Muscle of leg (tissue), 11 donors: ENCODE results near the gene SMIM43. TPM values are rescaled to one million over a fixed set of nuclear protein-coding genes. Genes with fewer than 3 reads are reported as not detected.

Source experiments
- DNase-seq: peaks from one replicate; pipeline ENCODE4 v3.0.0; 2013
- H3K27ac ChIP-seq: one replicate; pipeline ENCODE4 v1.5.1; 2013; ENCODE audit warnings: mild to moderate bottlenecking, low read length, control low read depth
- H3K27me3 ChIP-seq: one replicate; pipeline ENCODE4 v1.6.1; 2013; ENCODE audit warnings: low read length; ENCODE audit not compliant: control insufficient read depth, insufficient read depth
- H3K36me3 ChIP-seq: one replicate; pipeline ENCODE4 v1.6.1; 2013; ENCODE audit warnings: low read length; ENCODE audit not compliant: control insufficient read depth, insufficient read depth
- H3K4me1 ChIP-seq: one replicate; pipeline ENCODE4 v1.6.1; 2013; ENCODE audit warnings: low read length; ENCODE audit not compliant: control insufficient read depth, insufficient read depth
- H3K4me3 ChIP-seq: one replicate; pipeline ENCODE4 v1.5.1; 2013; ENCODE audit warnings: low read length, control low read depth
- H3K9me3 ChIP-seq: replicated peaks from 2 replicates; pipeline ENCODE4 v1.6.1; 2013; ENCODE audit warnings: low read depth, low read length; ENCODE audit not compliant: control insufficient read depth
- WGBS: methylation state at CpG from one replicate; pipeline ENCODE4 v1.1.5; 2013; ENCODE audit warnings: missing lambda C conversion rate; ENCODE audit not compliant: insufficient coverage; 5-methylcytosine and 5-hydroxymethylcytosine counted together
- polyA plus RNA-seq, 8 donors: library from polyadenylated mRNA; unstranded; fragments of 120-200 nt; gene quantifications; one replicate each; pipeline versions ENCODE4 v1.2.1 to v1.2.3, GENCODE V29; 2013; ENCODE audit warnings: inconsistent platforms in 1 of 8, low replicate concordance in 1 of 8; ENCODE audit not compliant: insufficient read length in 8 of 8, insufficient read depth in 1 of 8
- total RNA-seq: library from RNA; stranded (reverse); fragments of 120-200 nt; gene quantifications from one replicate; pipeline ENCODE4 v1.2.4, GENCODE V29; 2013

The SMIM43 gene
- total and polyA plus RNA-seq, 9 donors: 0.66 to 2.7 (median 1.9) TPM

DNA sequence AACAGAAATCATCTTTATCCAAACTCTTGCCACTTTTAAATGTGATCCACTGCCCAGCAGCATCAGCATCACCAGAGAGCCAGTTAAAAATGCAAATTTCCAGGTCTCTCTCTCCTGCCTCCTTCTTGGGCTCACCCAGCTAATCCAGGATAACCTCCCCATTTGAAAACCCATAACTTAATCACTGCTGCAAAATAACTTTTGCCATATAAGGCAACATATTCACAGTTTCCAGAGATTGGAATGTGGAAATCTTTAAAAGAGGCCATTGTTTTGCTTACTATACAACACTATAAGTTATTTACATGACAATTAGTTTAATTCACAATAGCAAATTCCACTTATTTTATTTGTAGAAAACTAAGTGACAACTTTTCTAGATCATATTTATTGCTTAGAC is 31.3 kb upstream of the SMIM43 start:
- Histone ChIP-seq H3K4me1 (peaks cover 5% of the 10 kb centered on the region), H3K27me3 (peaks cover 2% of the 10 kb centered on the region), H3K9me3 (no peaks in the 10 kb centered on the region), H3K27ac (no peak overlapping the region), H3K36me3 (no peaks in the 10 kb centered on the region), H3K4me3 (no peak overlapping the region)
- no peak for DNase-seq

DNA sequence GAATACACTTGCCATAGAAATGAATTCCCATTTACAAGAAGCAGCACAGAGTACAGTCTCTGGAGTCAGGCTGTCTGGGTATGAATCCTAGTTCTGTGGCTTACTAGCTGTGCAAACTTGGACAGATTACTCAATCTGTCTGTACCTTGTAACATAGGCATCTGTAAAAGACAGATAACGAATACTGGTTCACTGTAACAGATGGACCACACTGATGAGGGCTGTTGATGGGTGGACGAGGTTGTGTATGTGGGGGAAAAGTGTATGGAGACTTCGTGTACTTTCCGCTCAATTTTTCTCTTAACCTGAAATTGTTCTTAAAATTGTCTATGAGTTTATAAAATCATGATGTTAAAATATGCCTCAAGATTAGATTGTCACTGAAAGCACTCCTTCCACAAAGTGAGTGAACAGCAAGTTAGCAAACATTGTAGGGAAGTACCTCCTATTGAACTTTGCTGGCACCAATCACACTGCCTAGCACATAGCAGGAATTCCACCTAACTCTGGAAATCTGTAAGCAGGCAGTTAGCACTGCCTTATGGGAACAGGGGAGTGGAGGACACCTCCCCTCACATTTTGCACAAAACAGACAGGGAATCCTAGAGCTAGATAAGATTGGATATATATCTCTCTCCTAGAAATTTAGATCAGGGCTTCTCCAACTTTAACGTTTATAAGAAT is 29.7 kb upstream of the SMIM43 start:
- 80% methylated on average over 1 of the region's 5 CpGs for WGBS
- Histone ChIP-seq H3K27ac (no peak overlapping the region), H3K4me1 (no peaks in the 10 kb centered on the region), H3K27me3 (peaks cover 2% of the 10 kb centered on the region), H3K36me3 (no peaks in the 10 kb centered on the region), H3K9me3 (no peaks in the 10 kb centered on the region), H3K4me3 (no peak overlapping the region)
- no peak for DNase-seq

GRCh38 chr4:121792966-121793365 is 28.0 kb upstream of the SMIM43 start:
- WGBS: 91% methylated on average over 1 of the region's 2 CpGs

DNA sequence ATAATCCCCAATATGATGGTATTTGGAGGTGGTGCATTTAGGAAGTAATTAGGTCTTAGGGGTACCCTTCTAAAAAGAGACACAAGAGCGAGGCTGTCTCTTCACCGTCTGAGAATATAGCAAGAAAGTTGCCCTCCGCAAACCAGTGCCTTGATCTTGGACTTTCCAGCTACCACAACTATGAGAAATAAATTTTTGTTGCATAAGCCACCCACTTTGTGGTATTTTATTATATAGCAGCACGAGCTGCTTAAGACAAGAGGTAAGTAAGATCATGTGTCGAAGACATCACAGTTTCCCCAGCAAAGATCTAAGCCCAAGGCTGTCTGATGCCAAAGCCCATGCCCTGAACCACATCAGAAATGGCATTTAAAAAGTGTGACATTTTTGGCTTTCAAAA is 26.5 kb upstream of the SMIM43 start:
- no peaks in the 10 kb centered on the region for H3K36me3 ChIP-seq
- H3K27ac ChIP-seq: no peak overlapping the region
- H3K9me3 ChIP-seq: no peaks in the 10 kb centered on the region
- peaks cover 2% of the 10 kb centered on the region for H3K27me3 ChIP-seq
- no peak overlapping the region for H3K4me3 ChIP-seq
- H3K4me1 ChIP-seq: no peaks in the 10 kb centered on the region
- WGBS: no CpG with 5 or more reads among the region's 5 CpGs
- no peak for DNase-seq

More at GRCh38 chr4:121792966-121793365, 28.0 kb upstream of the SMIM43 start:
- Histone ChIP-seq H3K4me3 (no peak overlapping the region), H3K4me1 (no peaks in the 10 kb centered on the region), H3K36me3 (no peaks in the 10 kb centered on the region), H3K27ac (no peak overlapping the region), H3K9me3 (no peaks in the 10 kb centered on the region), H3K27me3 (peaks cover 2% of the 10 kb centered on the region)
- DNase-seq: no peak

DNA sequence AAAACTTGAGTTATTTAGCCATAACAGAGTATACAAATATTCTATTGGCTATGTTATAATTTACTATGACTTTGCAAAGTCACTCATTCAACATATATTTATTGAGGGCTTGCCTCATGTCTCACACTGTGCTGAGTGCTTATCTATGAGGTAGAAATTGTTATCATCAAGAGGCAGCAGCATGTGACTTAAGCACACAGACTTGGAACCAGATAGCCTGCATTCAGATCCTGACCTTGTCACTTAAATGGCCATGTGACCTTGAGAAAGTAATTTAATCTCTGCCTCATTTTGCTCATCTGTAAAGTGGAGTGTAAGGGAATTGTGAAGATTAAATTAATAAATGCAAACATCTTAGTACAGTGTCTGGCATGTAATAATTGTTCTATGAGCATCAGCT is 26.0 kb upstream of the SMIM43 start:
- H3K27me3 ChIP-seq: peaks cover 2% of the 10 kb centered on the region
- no peaks in the 10 kb centered on the region for H3K9me3 ChIP-seq
- H3K27ac ChIP-seq: no peak overlapping the region
- no peaks in the 10 kb centered on the region for H3K4me1 ChIP-seq
- no peak overlapping the region for H3K4me3 ChIP-seq
- H3K36me3 ChIP-seq: no peaks in the 10 kb centered on the region
- no peak for DNase-seq

- no peak for DNase-seq
- Histone ChIP-seq H3K36me3 (no peaks in the 10 kb centered on the region), H3K27ac (no peak overlapping the region), H3K4me3 (no peak overlapping the region), H3K4me1 (peaks cover 2% of the 10 kb centered on the region), H3K27me3 (peaks cover 2% of the 10 kb centered on the region), H3K9me3 (no peaks in the 10 kb centered on the region)
- no CpG with 5 or more reads among the region's 3 CpGs for WGBS
Observed at GRCh38 chr4:121789960-121790829, 25.2 kb upstream of the SMIM43 start.

DNA sequence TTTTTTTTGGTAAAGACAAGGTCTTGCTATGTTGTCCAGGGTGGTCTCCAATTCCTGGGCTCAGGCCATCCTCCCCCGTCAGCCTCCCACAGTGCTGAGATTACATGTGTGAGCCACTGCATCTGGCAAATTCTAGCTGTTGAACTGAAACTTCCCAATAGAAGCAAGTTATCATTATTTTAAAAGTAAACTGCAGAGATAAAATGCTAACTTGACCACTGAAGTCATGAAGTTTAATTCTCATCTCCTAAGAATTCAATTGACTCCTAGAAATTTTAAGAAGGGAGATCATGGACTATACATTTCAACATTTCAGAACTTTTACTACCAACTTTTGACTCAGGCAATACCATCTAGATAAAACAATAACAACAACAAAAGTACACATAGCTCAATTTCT is 24.5 kb upstream of the SMIM43 start:
- Histone ChIP-seq H3K4me3 (no peak overlapping the region), H3K27me3 (no peaks in the 10 kb centered on the region), H3K9me3 (no peaks in the 10 kb centered on the region), H3K4me1 (peaks cover 4% of the 10 kb centered on the region), H3K27ac (no peak overlapping the region), H3K36me3 (no peaks in the 10 kb centered on the region)
- no CpG with 5 or more reads among the region's 1 CpG for WGBS
- DNase-seq: no peak

GRCh38 chr4:121788896-121789295 is 23.9 kb upstream of the SMIM43 start:
- no peaks in the 10 kb centered on the region for H3K27me3 ChIP-seq
- no peak for DNase-seq
- no peak overlapping the region for H3K27ac ChIP-seq
- no peaks in the 10 kb centered on the region for H3K36me3 ChIP-seq
- peaks cover 4% of the 10 kb centered on the region for H3K4me1 ChIP-seq
- WGBS: no CpG with 5 or more reads among the region's 2 CpGs
- no peak overlapping the region for H3K4me3 ChIP-seq
- H3K9me3 ChIP-seq: peaks cover 2% of the 10 kb centered on the region

GRCh38 chr4:121786221-121786620 is 21.3 kb upstream of the SMIM43 start:
- DNase-seq: no peak
- Histone ChIP-seq H3K27ac (no peak overlapping the region), H3K9me3 (peaks cover 2% of the 10 kb centered on the region), H3K4me3 (no peak overlapping the region), H3K36me3 (no peaks in the 10 kb centered on the region), H3K27me3 (no peaks in the 10 kb centered on the region), H3K4me1 (peaks cover 4% of the 10 kb centered on the region)
- no CpG with 5 or more reads among the region's 2 CpGs for WGBS

- peak; percentile 55 for DNase-seq
- 69% methylated on average over 2 of the region's 4 CpGs for WGBS
- peaks cover 4% of the 10 kb centered on the region for H3K4me1 ChIP-seq
- H3K36me3 ChIP-seq: no peaks in the 10 kb centered on the region
- H3K27ac ChIP-seq: peak overlapping the region; percentile 78
- peaks cover 2% of the 10 kb centered on the region for H3K9me3 ChIP-seq
- no peaks in the 10 kb centered on the region for H3K27me3 ChIP-seq
- no peak overlapping the region for H3K4me3 ChIP-seq
Observed at GRCh38 chr4:121785479-121785878, 20.5 kb upstream of the SMIM43 start.
